T1000 (cell line): ENCODE data around the gene HES6.
"Not testable (repeated sequence)": the region's sequence is repeated elsewhere in the genome, so short reads cannot be mapped to it uniquely, and the experiment has no call there.

ENCODE experiments used
- DNase-seq: peaks from one replicate; lab custom pipeline; 2025; ENCODE audit warnings: mixed read lengths; lab: John Stamatoyannopoulos, UW

The HES6 gene

GRCh38 chr2:238272156-238272555 lies 32.3 kb upstream of the HES6 start:
- no peak for DNase-seq

DNA sequence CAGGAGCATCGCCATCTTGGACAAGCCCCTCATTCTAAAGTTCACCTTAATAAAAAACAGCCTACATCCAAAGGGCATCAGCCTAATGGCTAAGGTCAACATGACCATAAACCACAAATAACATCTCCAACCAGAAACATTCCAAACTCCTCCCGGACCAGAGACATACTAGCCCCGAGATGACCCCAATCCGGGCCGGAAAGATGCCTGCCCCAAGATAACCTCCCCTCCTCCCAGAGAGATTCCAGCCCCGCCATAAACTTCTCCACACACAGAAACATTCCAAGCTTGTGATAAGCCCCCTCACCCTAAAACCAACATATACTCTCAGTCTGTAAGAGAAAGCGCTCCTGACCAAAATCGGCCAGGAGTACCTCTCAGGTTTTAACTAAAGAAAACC lies 31.8 kb upstream of the HES6 start:
- DNase-seq = not testable (repeated sequence)

DNA sequence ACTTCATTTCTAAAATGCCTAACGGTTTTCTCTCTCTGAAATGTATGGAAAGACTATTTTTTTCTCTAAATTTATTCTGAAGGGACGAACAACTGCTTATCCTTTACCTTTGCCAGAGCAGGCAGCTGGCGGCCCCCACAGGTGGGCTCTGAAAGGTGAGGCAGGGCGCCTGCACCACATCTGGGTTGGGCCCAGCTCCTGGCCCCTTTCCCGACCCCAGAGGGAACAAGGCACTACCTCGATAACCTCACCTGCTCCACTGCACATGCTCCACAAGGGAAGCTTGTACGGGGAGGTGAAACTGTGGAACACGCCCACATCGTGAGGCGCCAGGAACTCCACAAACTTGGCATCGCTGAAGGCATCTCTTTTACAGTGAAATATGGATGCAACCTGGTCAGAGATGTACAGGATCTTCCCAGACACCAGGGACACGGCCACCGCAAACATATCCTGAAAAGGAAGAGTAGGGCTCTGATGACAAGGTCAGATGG lies 31.3 kb upstream of the HES6 start:
- no peak for DNase-seq

GRCh38 chr2:238270606-238271005 lies 30.8 kb upstream of the HES6 start:
- no peak for DNase-seq

DNA sequence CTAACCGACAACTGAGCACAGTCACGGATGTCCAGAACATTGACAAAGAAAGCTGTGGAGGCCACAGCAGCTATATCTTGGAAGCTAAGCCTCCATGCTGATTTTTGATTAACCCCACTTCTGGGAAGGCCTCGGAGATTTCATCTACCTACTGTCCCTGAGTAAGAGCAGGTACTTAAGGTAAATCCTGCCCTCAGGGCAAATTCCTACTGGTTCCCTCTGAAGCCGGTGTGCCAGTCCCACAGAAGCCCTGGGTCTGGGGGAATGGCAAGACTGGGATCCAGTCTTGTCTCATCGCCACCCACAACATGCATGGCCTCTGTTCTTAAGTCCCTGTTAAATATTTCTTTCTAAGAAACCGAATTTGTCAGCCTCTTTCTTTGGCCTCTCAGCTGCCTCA lies 29.9 kb upstream of the HES6 start:
- DNase-seq = no peak

- no peak for DNase-seq
These were observed 28.2 kb upstream of the HES6 start for GRCh38 chr2:238267884-238268680.

DNA sequence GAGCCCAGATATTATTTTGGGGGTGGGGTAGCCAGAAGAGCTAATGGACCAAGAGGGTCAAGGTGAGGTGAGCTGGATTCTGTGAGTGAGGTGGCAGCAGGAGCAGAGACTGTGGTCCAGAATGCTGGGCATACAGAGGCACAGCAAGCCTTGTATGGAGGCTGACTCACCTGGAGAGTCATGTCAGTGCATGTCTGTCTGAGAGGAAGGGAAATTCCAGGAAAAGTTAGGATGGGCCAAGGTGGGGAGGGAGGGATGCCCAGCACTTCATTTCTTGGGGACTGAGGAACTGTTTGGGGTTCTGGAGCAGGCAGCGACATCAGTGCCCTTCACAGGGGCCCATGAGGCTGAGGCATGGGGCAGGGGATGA lies 27.5 kb upstream of the HES6 start:
- DNase-seq = no peak

GRCh38 chr2:238265605-238266004 lies 25.8 kb upstream of the HES6 start:
- DNase-seq = no peak

DNA sequence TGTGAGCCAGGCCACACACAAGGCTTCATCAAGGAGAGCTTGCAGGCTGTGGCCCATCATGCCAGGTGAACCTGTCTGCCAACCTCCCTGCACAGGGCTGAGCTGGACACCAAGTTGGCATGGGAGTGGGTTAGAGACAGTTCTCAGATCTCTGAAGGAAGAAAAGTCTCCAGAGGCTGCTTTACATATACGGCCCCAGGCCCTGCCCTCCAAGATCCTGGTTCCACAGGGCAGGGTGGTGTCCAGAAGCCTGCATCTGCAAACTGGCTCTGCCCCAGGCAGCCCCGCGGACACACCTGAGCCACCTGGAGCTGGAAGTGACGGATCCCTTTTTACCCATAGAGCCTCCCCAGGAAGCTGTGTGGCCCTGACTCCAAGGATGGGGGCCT lies 24.2 kb upstream of the HES6 start:
- no peak for DNase-seq

DNA sequence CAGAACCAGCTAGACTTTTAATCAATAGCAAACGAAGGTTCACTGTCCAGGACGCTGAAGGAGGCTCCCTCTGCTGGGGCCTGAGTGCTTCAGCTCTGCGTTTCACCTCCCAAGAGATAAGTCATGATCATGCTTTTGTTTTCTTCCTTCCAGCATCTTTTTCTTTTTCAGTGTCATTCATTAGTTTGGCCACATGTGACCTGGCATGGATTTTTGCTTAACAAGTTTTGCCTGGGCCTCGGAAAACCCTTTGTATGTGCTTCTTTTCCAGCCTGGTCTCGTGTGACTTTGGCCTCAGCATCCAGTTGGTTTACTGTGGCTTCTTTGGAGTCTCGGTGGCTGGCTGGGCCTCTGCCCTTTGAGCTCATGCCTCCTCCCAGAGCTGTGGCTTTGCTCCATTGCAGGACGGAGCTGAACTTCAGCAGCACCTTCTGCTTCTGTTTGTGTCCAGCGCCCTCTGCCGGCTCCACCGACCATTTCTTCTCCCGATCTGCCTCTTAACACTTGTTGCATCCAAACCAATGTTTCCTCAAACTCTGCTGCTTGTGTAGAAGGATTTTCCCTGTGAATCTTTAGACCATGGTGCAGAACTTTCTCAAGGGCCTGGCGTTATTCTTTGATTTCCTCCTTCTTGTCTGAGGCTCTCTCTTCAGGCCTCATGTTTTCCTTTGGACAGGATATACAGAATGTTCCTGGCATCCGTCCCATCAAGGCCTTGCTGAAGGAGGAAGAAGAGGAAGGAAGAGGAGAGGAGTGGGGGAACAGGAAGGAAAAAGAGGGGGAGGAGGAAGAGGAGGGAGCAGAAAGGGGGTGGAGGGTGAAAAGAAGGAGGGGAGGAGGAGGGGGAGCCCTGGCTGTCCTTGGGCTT lies 23.6 kb upstream of the HES6 start:
- peak; percentile 76 for DNase-seq

- DNase-seq = no peak
These were observed 22.8 kb upstream of the HES6 start for GRCh38 chr2:238262496-238263122.

- no peak for DNase-seq
These were observed 22.0 kb upstream of the HES6 start for GRCh38 chr2:238261718-238262375.

GRCh38 chr2:238260883-238261282 lies 21.0 kb upstream of the HES6 start:
- no peak for DNase-seq

DNA sequence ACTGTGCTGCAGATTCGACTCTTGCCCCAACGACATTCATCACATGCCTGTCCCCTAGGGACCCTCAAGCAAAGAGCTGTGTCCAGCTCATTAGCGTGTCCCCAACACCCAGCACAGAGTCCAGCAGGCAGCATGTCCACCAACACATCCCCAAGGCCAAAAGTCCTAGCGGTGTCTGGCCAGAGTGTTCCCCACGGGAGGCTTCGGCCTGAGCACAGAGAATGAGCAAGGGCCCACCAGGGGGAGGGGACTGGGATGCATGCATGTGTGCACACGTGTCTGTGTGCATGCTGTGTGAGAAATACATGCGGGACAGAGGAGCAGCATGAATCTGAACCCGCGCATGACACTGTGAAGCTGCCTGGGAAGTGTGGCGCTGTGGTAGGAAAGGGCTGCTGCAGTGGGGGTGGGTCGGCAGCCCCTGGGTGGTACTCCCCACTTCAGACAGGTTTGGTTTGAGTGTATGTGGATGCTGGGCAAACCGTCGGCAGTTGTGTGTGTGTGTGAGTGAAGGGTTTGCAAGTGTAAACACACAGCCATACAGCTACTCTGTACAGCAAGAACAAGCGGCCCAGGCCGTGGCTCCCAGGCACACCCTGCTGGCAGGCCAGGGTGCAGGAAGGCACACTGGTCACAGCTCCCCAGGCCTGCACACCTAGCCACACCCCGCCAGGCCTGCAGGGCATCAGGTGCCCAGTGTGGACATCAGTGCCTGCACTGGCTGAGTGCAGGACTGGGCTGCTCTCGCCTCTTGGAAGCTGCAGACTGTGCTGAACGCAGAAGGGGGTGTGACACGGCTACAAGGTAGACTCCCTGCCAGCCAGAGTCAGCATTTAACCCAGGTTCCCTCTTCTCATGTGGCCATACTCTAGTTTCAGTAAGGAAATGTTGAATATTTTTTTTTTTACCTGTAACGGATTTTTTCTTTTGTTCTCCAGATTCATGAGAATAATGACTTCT lies 19.5 kb upstream of the HES6 start:
- no peak for DNase-seq

GRCh38 chr2:238257786-238258700 lies 18.2 kb upstream of the HES6 start:
- DNase-seq = no peak

DNA sequence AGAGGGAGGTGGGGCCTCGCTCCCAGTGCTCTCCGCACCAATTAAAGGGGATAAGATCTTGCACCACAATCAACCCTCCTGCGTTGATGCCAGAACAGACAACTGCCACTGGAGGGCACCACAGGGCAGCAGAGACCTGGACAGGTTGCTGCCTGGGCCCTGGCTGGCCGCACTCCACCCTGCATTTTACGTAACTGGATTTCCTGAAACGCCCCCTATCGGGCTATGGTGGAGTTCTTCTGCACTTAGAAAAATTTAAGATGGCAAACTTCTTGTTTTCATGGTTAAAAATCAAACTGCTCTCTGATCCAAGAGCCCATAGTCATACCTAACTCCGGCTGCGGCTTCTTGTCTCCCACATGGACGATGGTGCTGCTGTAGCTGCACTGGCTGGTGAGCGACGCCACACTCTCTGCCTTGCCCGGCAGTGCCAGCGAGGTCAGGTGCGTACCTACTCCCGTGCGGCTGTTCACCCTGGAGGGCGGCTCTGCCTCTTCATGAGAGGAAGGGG lies 16.8 kb upstream of the HES6 start:
- DNase-seq = peak; percentile 25

GRCh38 chr2:238256111-238256510 lies 16.3 kb upstream of the HES6 start:
- DNase-seq = no peak

DNA sequence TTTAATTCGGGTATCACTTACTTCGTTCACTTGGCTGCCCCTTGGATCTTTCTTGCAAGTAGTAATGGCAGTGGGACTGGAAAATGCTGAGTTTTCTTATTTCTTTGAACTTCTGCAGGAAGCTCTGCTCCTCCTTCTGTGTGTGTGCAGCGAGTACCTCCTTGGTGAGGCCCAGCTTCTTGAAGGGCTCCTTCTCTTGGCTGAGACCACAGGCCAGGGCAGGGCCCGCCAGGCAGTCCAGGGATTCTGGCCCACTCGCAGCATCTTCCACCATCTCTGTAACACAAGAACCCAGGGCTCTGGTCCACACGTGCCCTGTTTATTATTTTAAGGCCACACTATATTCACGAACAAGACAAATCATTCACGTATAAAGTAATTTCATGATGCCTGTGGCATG lies 15.8 kb upstream of the HES6 start:
- no peak for DNase-seq

DNA sequence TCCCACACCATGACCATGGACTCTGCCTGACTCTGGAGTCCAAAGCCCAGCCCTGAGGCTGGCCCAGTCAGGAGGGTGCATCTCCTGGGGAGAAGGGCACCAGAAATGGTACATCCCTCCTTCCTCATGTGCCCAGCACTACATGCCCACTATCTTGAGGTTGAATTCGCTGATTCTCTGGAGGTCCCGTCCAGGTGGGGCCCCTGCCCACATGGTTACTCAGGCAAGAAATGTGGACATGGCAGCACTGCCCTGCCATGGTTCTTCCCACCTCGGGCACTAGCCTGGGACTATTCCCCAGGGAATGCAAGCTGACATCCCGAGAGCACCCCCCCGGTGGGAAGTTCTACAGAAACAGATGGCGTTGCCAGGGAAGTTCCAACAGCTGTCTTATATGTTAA lies 15.3 kb upstream of the HES6 start:
- no peak for DNase-seq
